ENCODE measurements around the gene FAM171A1.
"Not testable (repeated sequence)": the region's sequence is repeated elsewhere in the genome, so short reads cannot be mapped to it uniquely, and the experiment has no call there.

Gene FAM171A1

DNA sequence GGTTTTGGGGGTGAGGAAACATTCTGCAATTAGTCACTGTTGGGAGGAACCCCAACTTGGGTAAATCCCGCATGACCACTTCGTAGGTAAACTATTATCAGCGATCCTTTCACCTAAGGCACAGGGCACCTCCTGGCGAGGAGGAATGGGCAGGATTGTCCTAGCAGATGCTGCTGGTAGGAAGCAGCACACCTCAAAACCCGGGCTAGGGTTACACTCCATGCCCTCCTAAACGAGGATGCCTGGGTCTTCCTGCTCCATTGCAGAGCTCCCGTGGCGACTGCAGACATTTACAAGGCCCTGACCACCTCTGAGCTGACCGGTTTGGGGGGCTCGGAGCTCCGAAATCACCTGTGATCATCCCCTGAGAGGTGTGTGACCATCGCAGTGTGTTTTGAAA, 92.3 kb downstream of the FAM171A1 start:
- DNase-seq, result no peak

DNA sequence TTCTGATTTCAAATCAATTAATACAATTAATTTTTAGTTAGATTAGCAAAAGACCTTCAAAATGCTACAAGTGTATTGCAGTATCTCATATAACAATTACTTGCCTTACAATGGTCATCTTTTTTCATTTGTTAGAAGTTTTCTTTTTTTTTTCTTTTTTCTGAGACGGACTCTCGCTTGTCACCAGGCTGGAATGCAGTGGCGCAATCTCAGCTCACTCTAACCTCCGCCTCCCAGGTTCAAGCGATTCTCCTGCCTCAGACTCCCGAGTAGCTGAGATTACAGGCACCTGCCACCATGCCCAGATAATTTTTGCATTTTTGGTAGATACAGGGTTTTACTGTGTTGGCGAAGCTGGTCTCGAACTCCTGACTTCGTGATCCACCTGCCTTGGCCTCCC, 95.0 kb downstream of the FAM171A1 start:
- not testable (repeated sequence) for DNase-seq

DNA sequence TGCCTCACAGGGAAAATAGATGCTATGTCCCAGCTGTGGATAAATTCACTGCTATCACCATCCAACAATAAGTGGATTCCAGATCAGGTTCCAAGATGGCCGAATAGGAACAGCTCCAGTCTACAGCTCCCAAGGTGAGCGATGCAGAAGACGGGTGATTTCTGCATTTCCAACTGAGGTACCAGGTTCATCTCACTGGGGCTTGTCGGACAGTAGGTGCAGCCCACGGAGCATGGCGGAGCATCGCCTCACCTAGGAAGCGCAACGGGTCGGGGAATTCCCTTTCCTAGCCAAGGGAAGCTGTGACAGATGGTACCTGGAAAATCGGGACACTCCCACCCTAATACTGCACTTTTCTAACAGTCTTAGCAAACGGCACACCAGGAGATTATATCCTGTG, 101.3 kb downstream of the FAM171A1 start:
- DNase-seq, result not testable (repeated sequence)

DNA sequence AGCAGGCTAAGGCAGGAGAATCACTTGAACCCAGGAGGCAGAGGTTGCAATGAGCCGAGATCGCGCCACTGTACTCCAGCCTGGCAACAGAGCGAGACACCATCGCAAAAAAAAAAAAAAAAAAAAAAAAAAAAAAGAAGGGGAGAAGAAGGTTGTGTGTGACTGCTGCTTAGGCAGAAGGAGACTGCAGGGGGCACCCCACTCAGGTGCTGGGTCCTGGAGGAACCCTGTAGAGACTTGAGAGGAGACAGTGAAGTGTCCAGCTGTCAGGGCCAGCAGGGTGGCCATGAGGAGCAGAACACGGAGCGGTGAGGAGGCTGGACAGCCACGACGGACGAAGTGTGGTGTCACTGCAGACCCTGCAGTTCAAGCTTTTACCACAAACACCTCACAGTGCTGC, 103.6 kb downstream of the FAM171A1 start:
- DNase-seq, result no peak

DNA sequence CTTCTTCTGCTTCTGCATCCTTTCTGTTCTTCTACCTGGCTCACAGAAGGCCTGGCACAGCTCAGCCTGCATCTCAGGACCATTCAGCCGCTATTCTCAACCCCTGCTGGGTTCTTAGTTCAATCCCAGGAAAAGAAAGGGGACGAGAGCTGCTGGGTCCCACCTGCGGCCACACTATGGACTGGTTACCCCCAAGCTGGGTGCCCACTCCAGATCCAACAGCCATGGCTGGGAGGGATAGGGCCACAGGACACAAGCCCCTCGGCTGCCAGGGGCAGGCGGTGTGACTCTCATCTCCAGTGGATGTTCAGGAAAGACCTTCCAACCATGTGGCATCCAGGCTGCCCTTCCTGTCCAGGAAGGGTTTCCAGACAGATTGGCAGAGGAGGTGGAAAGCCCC, 105.0 kb downstream of the FAM171A1 start:
- no peak for DNase-seq

DNA sequence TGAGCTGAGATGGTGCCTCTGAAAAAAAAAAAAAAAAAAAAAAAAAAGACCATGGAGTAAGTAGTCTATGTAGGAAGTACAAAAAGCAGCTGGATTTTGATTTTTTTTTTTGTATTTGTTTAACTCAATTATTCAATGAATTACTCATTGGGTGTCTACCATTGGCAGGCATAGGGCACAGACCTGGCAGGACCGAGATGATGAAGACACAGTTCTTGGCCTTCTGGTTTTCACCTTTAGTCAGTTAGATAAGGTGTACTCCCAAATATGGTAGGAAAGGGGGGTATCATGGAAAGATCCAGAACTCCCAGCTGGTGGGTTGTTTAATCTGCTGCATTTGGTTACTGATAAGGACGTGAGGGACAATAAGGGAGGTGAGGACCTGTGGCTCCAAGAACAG, 105.5 kb downstream of the FAM171A1 start:
- DNase-seq, result no peak

DNA sequence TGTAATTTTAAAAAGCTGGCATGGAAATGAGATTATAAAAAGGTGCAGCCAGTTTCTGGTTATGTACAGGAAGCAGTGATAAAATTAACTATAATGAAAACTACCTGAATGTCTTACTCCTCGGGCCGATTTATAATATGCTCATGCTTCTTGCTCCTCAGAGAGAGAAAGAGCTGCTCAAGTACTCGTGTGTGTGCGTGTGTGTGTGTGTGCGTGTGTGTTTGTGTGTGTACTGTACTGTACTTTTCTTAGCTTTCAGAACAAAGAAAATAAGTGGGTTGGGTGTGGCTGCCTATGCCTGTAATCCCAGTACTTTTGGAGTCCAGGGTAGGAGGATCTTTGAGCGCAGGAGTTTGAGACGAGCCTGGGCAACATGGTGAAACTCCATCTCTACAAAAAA, 106.0 kb downstream of the FAM171A1 start:
- DNase-seq, result no peak

DNA sequence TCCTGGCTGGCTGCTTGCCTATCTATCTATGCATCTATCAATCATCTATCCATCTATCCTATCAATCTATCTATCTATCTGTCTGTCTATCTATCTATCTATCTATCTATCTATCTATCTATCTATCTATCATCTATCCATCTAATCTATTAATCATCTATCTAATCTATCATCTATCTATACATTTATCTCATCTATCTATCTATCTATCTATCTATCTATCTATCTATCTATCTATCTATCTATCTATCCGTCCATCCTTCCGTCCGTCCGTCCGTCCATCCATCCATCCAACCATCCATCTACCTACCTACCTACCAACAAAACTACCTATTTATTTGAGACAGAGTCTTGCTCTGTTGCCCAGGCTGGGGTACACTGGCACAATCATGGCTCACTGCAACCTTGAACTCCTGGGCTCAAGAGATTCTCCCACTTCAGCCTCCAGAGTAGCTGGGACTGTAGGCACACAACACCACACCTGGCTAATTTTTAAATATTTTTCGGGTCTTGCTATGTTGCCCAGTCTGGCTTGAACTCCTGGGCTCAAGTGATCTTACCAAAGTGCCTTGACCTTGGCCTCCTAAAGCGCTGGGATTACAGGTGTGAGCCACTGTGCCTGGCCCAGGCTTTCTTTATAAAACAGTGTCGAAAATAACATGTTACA, 107.3 kb downstream of the FAM171A1 start:
- DNase-seq, result no peak

DNA sequence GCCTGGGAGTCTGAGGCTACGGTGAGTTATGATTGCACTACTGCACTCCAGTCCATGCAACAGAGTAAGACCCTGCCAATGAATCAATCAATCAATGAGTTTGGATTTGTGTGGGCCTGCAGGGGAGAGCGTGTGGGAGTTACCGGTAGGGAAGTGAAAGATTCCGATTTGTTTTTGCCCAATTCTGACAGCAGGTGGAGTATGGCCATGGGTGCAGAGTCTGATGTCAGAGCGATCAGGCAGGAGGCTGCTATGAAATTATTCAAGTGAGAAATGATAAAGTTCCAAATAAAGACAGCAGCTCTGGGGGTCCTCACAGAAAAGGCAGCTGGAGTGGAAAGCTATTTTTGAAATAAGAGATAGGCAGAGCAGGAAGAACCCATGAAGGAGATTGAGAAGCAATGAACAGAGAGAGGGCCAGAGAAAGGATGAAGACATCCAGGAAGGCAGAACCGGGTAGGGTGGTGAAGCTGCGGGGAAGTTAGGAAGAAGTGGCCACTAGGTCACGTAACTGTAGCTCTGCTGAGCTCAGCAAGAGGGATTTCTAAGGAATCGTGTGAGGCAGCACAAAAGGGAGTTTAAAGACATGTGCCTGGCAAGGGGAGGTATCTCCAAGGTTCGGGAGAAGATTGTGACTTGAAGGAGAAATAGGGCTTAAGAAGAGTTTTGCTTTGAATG, 108.9 kb downstream of the FAM171A1 start:
- DNase-seq, result no peak

DNA sequence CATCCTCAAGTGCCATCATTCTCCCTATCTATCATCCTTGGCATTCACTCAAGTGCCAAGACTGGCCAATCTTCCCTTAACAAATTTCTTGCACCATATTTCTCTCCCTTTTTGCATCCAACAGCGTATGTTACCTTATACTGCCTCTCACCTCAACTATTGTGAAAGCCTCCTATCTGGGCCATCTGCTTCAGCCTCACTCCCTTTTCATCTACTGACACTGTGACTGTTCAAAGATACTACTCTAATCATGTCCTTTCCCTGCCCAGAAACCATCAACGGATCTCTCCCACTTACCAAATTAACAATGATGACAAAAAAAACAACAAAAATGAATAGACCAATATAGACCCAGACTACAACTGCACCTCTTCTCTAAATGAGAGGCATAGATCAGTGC, 112.0 kb downstream of the FAM171A1 start:
- DNase-seq, result no peak

DNA sequence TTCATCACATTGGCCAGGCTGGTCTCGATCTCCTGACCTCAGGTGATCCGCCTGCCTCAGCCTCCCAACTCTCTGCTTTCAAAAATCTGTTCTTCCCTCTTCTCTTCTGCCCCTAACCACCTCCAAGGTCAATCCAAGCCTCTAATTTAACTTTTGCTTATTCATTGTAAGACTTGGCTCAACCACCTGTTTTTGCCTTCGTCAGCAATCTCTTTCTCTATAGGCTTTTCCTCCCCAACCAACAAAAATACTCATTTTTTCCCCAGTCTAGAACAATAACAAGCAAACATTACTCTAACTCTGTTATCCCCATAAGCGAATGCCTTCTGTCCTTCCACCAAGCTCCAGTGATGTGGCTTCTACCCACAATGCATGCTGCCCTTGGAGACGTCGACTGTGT, 112.8 kb downstream of the FAM171A1 start:
- DNase-seq, result no peak

DNA sequence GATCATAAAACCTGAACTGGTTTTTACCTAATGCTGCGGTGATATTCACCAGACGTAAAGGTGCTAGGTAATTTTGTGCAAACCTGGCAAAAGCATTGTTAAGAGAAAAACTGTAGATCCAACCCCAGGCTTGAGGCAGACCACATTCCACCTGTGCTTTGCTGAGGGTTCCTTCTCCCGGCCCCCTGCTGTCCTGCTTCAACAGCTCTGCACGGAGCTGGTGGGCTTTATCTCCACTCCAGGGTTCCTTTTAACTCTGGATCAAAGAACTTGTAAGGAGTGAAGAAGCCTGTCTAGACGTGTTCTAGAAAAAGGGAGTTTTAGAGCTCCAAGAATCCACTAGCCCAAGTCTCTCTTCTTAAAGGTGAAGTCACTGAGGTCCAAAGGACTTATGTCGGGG, 115.1 kb downstream of the FAM171A1 start:
- no peak for DNase-seq

DNA sequence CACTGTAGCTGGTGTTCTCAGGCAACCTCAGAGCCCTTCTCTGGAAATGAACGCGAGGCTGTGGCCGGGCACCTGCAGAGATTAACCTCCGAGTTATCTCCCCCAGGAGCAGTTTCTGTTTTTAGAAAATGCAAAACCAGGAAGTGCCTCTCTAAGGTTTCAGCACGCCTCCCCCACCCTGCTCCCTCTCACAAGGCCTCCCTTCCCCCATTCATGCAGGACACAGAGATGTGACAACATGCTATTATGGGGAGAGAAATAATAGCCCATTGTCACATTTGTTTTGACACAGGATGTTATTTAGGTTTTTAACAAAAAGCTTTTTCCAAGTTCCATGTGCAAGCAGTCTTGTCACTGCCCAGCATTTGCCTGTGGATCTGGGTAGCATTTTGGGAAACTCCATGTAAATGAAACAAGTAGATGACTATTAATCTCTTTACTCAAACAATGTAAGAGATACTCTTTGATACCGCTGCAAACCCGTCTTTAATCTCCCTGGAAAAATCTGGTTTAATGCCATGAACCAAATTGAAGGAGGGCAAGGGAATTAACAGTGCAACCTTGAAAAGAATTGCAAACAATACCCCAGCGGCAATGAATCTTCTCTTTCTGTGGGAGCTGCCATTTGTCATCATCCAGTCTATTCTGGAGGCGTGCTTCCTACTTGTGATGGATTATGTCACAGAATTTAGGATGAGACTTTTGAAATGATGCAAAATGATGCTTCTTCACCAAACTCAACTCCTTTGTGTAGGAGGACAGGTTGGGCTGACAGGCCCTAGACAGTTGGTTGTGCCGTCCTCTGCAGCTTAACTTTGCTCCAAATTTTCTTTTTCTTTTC, 116.1 kb downstream of the FAM171A1 start:
- DNase-seq, result peak; percentile 6

DNA sequence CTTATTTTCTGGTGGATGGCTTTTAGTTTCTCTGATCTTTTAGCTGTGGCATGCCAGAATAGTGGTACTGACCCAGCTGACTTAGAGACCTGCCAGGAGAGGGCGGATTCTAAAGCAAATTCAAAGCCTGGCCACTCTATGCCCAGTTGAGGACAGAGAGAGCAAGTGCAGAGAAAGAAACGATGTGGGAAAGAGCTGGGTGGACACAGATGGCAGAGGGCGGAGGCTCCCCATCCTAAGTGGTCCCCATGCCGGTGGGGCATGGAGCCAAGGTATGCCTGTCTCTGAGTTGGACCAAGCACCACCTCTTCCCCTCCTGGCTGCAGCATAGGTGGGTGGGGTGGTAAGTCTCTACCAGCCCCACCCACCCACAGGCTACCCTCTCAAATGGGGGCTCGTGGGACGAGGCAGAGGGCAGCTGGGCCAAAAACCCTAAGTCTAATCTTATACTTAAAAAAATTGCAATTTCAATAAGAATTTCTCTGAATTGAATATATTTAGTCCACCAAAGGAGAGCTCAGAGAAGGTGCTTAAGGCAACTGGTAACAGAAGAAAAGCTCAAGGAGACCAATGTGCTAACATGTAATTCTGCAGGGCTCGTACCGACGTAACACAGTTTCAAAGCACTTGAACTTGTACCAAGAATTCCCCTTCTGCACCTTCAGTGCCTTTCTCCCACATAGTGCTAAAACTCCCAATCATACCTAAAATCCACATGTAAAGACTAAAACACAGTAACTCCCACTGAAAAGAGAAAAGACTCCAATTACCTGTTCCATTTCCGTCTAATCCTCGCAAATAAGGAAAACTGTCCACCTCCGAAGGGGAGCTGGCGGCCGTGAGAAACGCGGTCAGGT, 116.9 kb downstream of the FAM171A1 start:
- no peak for DNase-seq

DNA sequence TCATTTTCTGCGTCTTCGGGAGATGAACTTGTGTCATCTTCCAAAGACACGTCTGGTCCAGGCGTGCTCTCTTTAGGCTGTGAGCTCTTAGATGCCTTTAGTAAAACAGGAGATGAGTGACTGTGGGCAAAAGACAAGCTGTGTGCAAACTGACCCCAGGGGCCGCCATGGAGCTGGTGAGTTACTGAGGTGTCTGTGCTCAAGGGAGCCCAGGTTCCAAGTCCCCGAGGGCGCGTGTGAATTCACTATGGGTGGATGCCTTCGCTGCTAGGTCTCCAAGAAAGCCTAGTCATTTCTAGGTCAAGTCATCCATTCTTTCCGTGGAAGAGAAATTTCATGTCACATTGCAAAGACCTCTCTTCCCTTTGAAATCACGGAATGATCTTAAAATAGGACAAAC, 118.7 kb downstream of the FAM171A1 start:
- no peak for DNase-seq

DNA sequence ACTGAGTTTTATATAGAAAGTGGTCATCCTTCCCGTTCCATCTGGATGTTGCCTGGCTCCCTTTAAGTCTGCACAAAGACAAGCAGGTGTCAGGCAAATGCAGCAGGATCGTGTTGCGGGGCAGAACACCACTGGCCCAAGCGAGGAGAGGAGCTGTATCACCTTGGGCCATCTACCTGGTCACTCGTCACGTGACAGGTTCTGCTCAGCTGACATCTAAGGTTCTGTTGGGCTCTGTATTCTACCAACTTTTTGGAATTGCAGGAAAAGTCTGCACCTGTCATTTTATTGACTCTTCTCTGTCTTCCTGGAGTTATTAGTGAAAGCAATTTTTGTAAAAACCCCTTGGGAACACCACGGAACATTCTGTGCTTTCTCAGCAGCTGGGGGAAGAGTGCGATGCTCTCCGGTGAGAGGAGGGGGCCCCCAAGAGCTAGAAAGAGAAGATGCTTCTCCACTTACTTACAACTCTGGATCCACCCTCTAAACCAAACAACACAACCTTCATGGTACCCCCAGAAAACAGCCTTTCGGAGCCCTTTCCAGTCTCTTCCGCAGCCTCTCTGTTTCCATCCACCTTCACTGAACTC, 119.2 kb downstream of the FAM171A1 start:
- no peak for DNase-seq

DNA sequence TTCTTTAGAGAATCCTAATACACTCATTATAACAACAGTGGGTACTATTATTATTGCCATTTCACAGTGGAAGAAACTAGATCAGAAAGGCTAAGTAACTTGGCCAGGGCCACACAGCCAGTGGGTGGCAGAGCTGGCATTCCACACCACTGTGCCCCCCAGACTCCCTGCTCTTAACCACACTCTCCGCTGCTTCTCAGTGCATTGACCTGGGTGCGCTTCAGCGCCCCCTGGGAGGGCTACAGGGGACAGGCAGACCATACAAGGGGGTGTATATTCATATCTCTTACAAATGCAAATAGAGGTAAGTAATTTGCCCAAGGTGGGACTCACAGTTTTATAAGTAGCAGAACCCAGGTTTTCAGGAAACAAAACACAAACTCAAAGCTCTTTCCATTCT, 125.6 kb downstream of the FAM171A1 start:
- no peak for DNase-seq

DNA sequence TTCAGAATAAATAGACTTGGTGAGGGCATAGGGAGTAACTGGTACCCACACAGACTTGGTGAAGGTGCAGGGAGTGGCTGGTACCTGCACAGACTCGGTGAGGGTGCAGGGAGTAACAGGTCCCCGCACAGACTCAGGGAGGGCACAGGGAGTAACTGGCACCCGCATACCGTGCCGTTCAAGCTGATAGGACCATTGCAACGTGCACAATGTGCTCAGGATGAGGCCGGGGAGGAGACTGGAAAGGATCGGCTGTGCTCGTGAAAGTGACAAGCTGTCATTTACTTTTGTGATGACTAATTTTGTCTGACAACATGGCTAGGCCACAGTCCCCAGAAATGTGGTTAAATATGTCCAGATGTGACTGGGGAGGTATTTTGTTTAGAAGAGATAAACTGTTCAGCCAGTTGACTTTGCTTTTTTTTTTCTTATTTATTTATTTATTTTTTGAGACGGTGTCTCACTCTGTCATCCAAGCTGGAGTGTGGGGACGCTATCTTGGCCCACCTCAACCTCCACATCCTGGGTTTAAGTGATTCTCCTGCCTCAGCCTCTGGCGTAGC, 126.4 kb downstream of the FAM171A1 start:
- DNase-seq, result no peak

DNA sequence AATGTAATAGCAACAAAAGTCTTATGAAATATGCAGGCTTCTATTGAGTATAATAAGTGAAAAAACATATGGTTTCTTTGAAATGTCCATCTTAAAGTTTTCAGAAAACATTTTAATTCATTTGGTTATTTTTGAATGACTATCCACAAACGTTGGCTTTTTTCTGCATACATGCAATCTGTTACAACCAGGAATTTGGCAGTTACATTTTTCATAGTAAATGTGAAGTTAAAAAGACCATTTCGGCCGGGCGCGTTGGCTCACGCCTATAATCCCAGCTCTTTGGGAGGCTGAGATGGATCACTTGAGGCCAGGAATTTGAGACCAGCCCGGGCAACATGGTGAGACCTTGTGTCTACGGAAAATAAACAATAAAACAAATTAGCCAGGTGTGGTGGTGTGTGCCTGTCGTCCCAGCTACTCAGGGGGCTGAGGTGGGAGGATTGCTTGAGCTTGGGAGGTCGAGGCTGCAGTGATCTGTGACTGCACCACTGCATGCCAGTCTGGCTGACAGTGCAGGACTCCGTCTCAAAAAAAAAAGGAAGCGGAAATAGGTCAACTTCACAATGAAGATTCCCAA, 128.7 kb downstream of the FAM171A1 start:
- DNase-seq, result no peak

DNA sequence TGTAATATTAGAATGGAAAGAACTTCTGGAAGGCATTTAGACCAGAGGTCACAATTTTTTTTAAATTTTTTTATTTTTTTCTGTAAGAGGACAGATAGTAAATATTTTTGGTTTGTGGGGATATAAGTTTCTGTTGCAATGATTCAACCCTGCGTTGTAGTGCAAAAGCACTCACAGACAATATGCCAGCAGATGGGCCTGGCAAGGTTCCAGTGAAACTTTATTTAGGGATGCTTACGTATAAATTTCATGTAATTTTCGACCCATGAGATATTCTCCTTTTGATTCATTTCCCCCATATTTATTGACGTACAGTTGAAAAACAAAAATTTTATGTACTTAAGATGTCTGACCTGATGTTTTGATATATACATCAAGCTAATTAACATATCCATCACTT, 129.8 kb downstream of the FAM171A1 start:
- no peak for DNase-seq

DNA sequence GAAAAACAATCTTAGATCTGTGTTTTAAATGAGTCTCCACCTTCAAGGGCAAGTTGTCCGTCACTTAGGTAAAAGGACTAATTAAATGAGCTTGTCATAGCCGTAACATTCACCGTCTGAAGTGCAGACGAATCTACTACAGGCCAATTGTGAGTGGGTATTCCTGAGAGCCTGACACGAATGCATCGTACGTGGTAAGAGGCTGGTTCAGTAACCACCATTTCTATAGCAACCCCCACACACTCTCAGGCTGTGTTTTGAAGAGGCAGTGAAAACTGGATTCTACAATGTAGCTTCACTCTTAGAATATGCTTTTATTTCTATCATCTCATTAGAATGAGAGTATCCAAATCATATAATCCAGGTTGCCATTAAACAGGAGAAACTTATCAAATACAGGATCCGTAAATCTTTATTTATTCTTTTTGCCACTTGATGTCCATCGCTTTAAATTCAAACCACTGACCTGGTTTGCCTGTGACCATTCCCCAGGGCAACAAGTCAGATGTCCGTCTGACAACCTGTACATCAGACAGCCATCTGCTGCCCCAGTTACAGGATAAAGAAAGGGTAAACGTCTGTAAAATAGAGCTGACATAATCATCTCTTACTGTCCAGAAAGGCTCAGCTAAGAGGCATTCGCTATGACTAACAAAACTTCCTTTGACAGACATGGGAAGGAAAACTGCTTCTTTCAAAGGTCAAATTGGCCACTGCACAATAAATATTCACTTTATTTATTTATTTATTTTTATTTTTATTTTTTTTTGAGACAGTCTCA, 132.3 kb downstream of the FAM171A1 start:
- no peak for DNase-seq
